ENCODE measurements around the gene SPEF1.

The SPEF1 gene

GRCh38 chr20:3748073-3748472 is 33.2 kb downstream of the SPEF1 start:
- ChIA-PET POLR2A (no interaction called here), CTCF (interaction anchor here (0.6 to 16.4 kb wide), 10 partner anchors 8 to 37 kb away, joined by 3 to 216 read pairs (median 6); partner anchors contain the start of gene ADISSP)
- peaks cover 0 to 5% (median 2%) of the 10 kb centered on the region in 4 experiments for H3K36me3 ChIP-seq (ENCODE audit: control insufficient read depth in 4 of 4, insufficient read depth in 4 of 4, low read length in 3 of 4)
- peaks cover 0 to 5% (median 0%) of the 10 kb centered on the region in 5 experiments for H3K27me3 ChIP-seq (replicated peaks in 2 of 5; ENCODE audit: control insufficient read depth in 4 of 5, insufficient read depth in 5 of 5, low read length in 4 of 5)
- 97% methylated on average over 11 of the region's 16 CpGs for WGBS (ENCODE audit: insufficient coverage)
- no peak for DNase-seq
- H3K4me3 ChIP-seq (ENCODE audit: control insufficient read depth in 1 of 7, extremely low read depth in 1 of 7, insufficient read depth in 4 of 7, low read depth in 2 of 7, low read length in 6 of 7) = no peak overlapping the region
- peaks cover 0 to 32% (median 18%) of the 10 kb centered on the region in 4 experiments for H3K4me1 ChIP-seq (ENCODE audit: control extremely low read depth in 1 of 4, control insufficient read depth in 4 of 4, insufficient read depth in 4 of 4, low read length in 3 of 4)
- H3K27ac ChIP-seq (ENCODE audit: insufficient read depth in 1 of 2, low read depth in 1 of 2, low read length in 2 of 2, poor library complexity in 1 of 2, severe bottlenecking in 2 of 2) = no peak overlapping the region
- no peaks in the 10 kb centered on the region for H3K9me3 ChIP-seq (ENCODE audit: control extremely low read depth in 1 of 5, control insufficient read depth in 4 of 5, insufficient read depth in 2 of 5, low read depth in 1 of 5, low read length in 4 of 5)

DNA sequence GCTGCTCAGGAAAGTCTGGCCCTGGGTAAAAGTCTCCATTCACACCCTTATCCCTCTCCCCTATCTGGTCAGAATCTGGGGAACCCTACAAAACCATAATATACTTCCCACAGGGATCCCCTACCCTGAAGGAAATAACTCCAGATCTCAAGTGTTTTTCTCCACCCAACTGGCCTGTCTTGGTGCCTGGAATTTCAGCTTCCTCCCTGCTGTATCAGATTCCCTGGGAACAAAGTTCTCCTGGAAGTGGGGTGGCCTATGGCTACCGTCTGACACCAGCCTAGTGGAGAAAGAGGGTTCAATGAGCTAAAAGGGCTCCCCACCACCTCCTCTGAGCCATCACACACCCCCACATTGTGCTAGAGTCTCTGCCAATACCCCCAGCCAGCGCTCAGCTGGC is 33.8 kb downstream of the SPEF1 start:
- H3K9me3 ChIP-seq (ENCODE audit: control extremely low read depth in 1 of 5, control insufficient read depth in 4 of 5, insufficient read depth in 2 of 5, low read depth in 1 of 5, low read length in 4 of 5) = no peaks in the 10 kb centered on the region
- WGBS (ENCODE audit: insufficient coverage) = no CpG with 5 or more reads among the region's 2 CpGs
- no peak overlapping the region for H3K4me3 ChIP-seq (ENCODE audit: control insufficient read depth in 1 of 7, extremely low read depth in 1 of 7, insufficient read depth in 4 of 7, low read depth in 2 of 7, low read length in 6 of 7)
- H3K4me1 ChIP-seq (ENCODE audit: control extremely low read depth in 1 of 4, control insufficient read depth in 4 of 4, insufficient read depth in 4 of 4, low read length in 3 of 4) = peaks cover 0 to 31% (median 15%) of the 10 kb centered on the region in 4 experiments
- H3K36me3 ChIP-seq (ENCODE audit: control insufficient read depth in 4 of 4, insufficient read depth in 4 of 4, low read length in 3 of 4) = peaks cover 0 to 5% (median 1%) of the 10 kb centered on the region in 4 experiments
- H3K27me3 ChIP-seq (replicated peaks in 2 of 5; ENCODE audit: control insufficient read depth in 4 of 5, insufficient read depth in 5 of 5, low read length in 4 of 5) = peaks cover 0 to 5% (median 0%) of the 10 kb centered on the region in 5 experiments
- no peak overlapping the region for H3K27ac ChIP-seq (ENCODE audit: insufficient read depth in 1 of 2, low read depth in 1 of 2, low read length in 2 of 2, poor library complexity in 1 of 2, severe bottlenecking in 2 of 2)
- no peak for DNase-seq
- ChIA-PET POLR2A (interaction anchor here (1.2 kb wide), 1 partner anchor 77 kb away, joined by 3 read pairs; no protein-coding TSS in a partner anchor), CTCF (interaction anchor here (0.9 to 16.4 kb wide), 8 partner anchors 8 to 37 kb away, joined by 3 to 216 read pairs (median 4); partner anchors contain the start of gene ADISSP)

- POLR2A ChIA-PET = no interaction called here
- CTCF ChIA-PET = interaction anchor here (0.6 to 16.4 kb wide), 5 partner anchors 8 to 68 kb away, joined by 3 to 216 read pairs (median 5); partner anchors contain the start of gene ADISSP
- DNase-seq = no peak
- Histone ChIP-seq H3K9me3 (ENCODE audit: control extremely low read depth in 1 of 5, control insufficient read depth in 4 of 5, insufficient read depth in 2 of 5, low read depth in 1 of 5, low read length in 4 of 5) (no peaks in the 10 kb centered on the region), H3K4me1 (ENCODE audit: control extremely low read depth in 1 of 4, control insufficient read depth in 4 of 4, insufficient read depth in 4 of 4, low read length in 3 of 4) (peaks cover 0 to 20% (median 11%) of the 10 kb centered on the region in 4 experiments), H3K27ac (ENCODE audit: insufficient read depth in 1 of 2, low read depth in 1 of 2, low read length in 2 of 2, poor library complexity in 1 of 2, severe bottlenecking in 2 of 2) (no peak overlapping the region), H3K27me3 (replicated peaks in 2 of 5; ENCODE audit: control insufficient read depth in 4 of 5, insufficient read depth in 5 of 5, low read length in 4 of 5) (peaks cover 0 to 4% (median 0%) of the 10 kb centered on the region in 5 experiments), H3K4me3 (ENCODE audit: control insufficient read depth in 1 of 7, extremely low read depth in 1 of 7, insufficient read depth in 4 of 7, low read depth in 2 of 7, low read length in 6 of 7) (peak overlapping the region in 1 of 7 experiments; percentile 16), H3K36me3 (ENCODE audit: control insufficient read depth in 4 of 4, insufficient read depth in 4 of 4, low read length in 3 of 4) (no peaks in the 10 kb centered on the region)
- 91% methylated on average over 9 of the region's 11 CpGs for WGBS (ENCODE audit: insufficient coverage)
Measured at GRCh38 chr20:3745686-3746173, 35.5 kb downstream of the SPEF1 start.

DNA sequence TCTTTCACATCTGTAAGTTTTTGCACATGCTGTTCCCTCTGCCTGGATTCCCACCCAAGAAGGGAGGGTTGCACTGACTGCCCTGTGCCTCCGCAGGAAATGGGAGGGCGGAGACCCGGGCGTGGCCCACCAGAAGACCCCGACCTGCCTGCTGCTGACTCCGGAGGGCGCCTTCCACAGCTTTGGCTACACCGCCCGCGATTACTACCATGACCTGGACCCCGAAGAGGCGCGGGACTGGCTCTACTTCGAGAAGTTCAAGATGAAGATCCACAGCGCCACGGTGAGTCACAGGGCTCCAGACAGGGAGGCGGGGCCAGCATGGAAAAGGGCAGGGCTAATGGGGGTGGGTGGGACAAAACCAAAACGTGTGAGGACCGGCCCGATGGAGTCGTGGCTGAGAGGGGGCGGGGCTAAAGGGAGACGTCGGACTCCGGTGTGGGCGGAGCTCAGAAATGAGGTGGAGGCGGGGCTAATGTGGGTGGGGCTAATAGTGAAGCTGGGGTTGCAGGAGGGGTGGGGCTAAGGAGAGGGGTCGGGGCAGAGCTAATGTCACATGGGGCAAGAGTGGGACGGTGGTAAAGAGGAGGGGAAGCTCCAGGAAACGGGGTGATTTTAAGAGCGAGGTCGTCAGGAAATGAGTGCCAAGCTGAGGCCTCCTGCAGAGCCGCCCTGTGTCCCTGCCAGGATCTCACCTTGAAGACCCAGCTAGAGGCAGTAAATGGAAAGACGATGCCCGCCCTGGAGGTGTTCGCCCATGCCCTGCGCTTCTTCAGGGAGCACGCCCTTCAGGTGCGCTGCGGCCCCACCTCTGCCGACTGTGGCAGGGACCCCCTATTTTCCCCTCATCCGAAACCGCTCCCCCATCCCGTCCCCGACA is 36.2 kb downstream of the SPEF1 start:
- Histone ChIP-seq H3K9me3 (ENCODE audit: control extremely low read depth in 1 of 5, control insufficient read depth in 4 of 5, insufficient read depth in 2 of 5, low read depth in 1 of 5, low read length in 4 of 5) (no peaks in the 10 kb centered on the region), H3K36me3 (ENCODE audit: control insufficient read depth in 4 of 4, insufficient read depth in 4 of 4, low read length in 3 of 4) (no peaks in the 10 kb centered on the region), H3K27ac (ENCODE audit: insufficient read depth in 1 of 2, low read depth in 1 of 2, low read length in 2 of 2, poor library complexity in 1 of 2, severe bottlenecking in 2 of 2) (no peak overlapping the region), H3K4me1 (ENCODE audit: control extremely low read depth in 1 of 4, control insufficient read depth in 4 of 4, insufficient read depth in 4 of 4, low read length in 3 of 4) (peaks cover 0 to 19% (median 11%) of the 10 kb centered on the region in 4 experiments), H3K27me3 (replicated peaks in 2 of 5; ENCODE audit: control insufficient read depth in 4 of 5, insufficient read depth in 5 of 5, low read length in 4 of 5) (peaks cover 0 to 4% (median 0%) of the 10 kb centered on the region in 5 experiments), H3K4me3 (ENCODE audit: control insufficient read depth in 1 of 7, extremely low read depth in 1 of 7, insufficient read depth in 4 of 7, low read depth in 2 of 7, low read length in 6 of 7) (peak overlapping the region in 2 of 7 experiments; percentile 55 to 62)
- WGBS (ENCODE audit: insufficient coverage) = 41% methylated on average over 37 of the region's 45 CpGs
- peak; percentile 86 to 93 (median 93) for DNase-seq
- POLR2A ChIA-PET = no interaction called here
- CTCF ChIA-PET = interaction anchor here (0.6 to 16.4 kb wide), 5 partner anchors 8 to 67 kb away, joined by 3 to 216 read pairs (median 5); partner anchors contain the start of gene ADISSP

GRCh38 chr20:3744037-3744436 is 37.2 kb downstream of the SPEF1 start:
- CTCF ChIA-PET = interaction anchor here (0.5 to 16.4 kb wide), 4 partner anchors 9 to 44 kb away, joined by 3 to 216 read pairs (median 11); partner anchors contain the start of gene ADISSP
- H3K27me3 ChIP-seq (replicated peaks in 2 of 5; ENCODE audit: control insufficient read depth in 4 of 5, insufficient read depth in 5 of 5, low read length in 4 of 5) = peaks cover 0 to 4% (median 0%) of the 10 kb centered on the region in 5 experiments

DNA sequence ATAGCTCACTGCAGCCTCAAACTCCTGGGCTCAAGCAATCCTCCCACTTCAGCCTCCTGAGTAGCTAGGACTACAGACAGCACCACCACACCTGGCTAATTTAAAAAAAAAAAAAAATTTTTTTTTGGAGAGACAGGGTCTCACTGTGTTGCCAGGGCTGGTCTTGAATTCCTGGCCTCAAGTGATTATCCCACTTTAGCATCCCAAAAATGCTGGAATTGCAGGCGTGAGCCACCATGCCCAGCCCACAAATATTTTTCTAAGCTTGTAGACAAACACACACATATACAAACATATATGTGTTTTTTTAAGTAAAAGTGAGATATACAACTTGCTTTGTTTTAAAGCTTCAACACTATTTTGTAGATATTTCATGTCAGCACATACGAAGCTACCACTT is 38.0 kb downstream of the SPEF1 start:
- H3K27me3 ChIP-seq (replicated peaks in 2 of 5; ENCODE audit: control insufficient read depth in 4 of 5, insufficient read depth in 5 of 5, low read length in 4 of 5) = peaks cover 0 to 4% (median 0%) of the 10 kb centered on the region in 5 experiments
- ChIA-PET CTCF (interaction anchor here (0.9 to 16.4 kb wide), 4 partner anchors 10 to 35 kb away, joined by 4 to 216 read pairs (median 11); partner anchors contain the start of gene ADISSP), POLR2A (no interaction called here)
- no peak overlapping the region for H3K4me3 ChIP-seq (ENCODE audit: control insufficient read depth in 1 of 7, extremely low read depth in 1 of 7, insufficient read depth in 4 of 7, low read depth in 2 of 7, low read length in 6 of 7)
- no peak for DNase-seq
- WGBS (ENCODE audit: insufficient coverage) = no CpG with 5 or more reads among the region's 2 CpGs
- no peaks in the 10 kb centered on the region for H3K9me3 ChIP-seq (ENCODE audit: control extremely low read depth in 1 of 5, control insufficient read depth in 4 of 5, insufficient read depth in 2 of 5, low read depth in 1 of 5, low read length in 4 of 5)
- no peaks in the 10 kb centered on the region for H3K36me3 ChIP-seq (ENCODE audit: control insufficient read depth in 4 of 4, insufficient read depth in 4 of 4, low read length in 3 of 4)
- H3K4me1 ChIP-seq (ENCODE audit: control extremely low read depth in 1 of 4, control insufficient read depth in 4 of 4, insufficient read depth in 4 of 4, low read length in 3 of 4) = peaks cover 0 to 12% (median 10%) of the 10 kb centered on the region in 4 experiments
- H3K27ac ChIP-seq (ENCODE audit: insufficient read depth in 1 of 2, low read depth in 1 of 2, low read length in 2 of 2, poor library complexity in 1 of 2, severe bottlenecking in 2 of 2) = no peak overlapping the region

More at GRCh38 chr20:3744037-3744436, 37.2 kb downstream of the SPEF1 start:
- POLR2A ChIA-PET = no interaction called here
- Histone ChIP-seq H3K4me3 (ENCODE audit: control insufficient read depth in 1 of 7, extremely low read depth in 1 of 7, insufficient read depth in 4 of 7, low read depth in 2 of 7, low read length in 6 of 7) (no peak overlapping the region), H3K9me3 (ENCODE audit: control extremely low read depth in 1 of 5, control insufficient read depth in 4 of 5, insufficient read depth in 2 of 5, low read depth in 1 of 5, low read length in 4 of 5) (no peaks in the 10 kb centered on the region), H3K36me3 (ENCODE audit: control insufficient read depth in 4 of 4, insufficient read depth in 4 of 4, low read length in 3 of 4) (no peaks in the 10 kb centered on the region), H3K4me1 (ENCODE audit: control extremely low read depth in 1 of 4, control insufficient read depth in 4 of 4, insufficient read depth in 4 of 4, low read length in 3 of 4) (peaks cover 0 to 12% (median 10%) of the 10 kb centered on the region in 4 experiments), H3K27ac (ENCODE audit: insufficient read depth in 1 of 2, low read depth in 1 of 2, low read length in 2 of 2, poor library complexity in 1 of 2, severe bottlenecking in 2 of 2) (no peak overlapping the region)
- 100% methylated on average over 1 of the region's 1 CpG for WGBS (ENCODE audit: insufficient coverage)
- DNase-seq = no peak

Measured in common myeloid progenitor, CD34-positive (primary cell).